Cardiac muscle cell (in vitro differentiated cells and primary cell): ENCODE data around the gene CDK2. TPM values are rescaled to one million over a fixed set of nuclear protein-coding genes. Genes with fewer than 3 reads are reported as not detected.
A peak's percentile ranks its signal among the peaks of the same experiment; 100 is the strongest.

Experiments
- DNase-seq, 2 donors: peaks; one replicate each; pipeline versions ENCODE4 v3.0.0 to v3.0.0-alpha.2; 2010 to 2017; ENCODE audit warnings: low read depth in 1 of 2, low spot score in 1 of 2
- H3K27ac ChIP-seq: fragments of 200-600 bp; sonication (generic); 2 replicates; pipeline ENCODE4 v1.5.1; 2016
- H3K27me3 ChIP-seq: fragments of 200-600 bp; sonication (generic); 2 replicates; pipeline ENCODE4 v1.6.0; 2016; ENCODE audit warnings: control low read depth
- H3K36me3 ChIP-seq: fragments of 200-600 bp; sonication (generic); 2 replicates; pipeline ENCODE4 v1.5.1; 2016; ENCODE audit warnings: control low read depth
- H3K4me1 ChIP-seq: fragments of 200-600 bp; sonication (generic); 2 replicates; pipeline ENCODE4 v1.8.1; 2017; ENCODE audit warnings: low read depth, mild to moderate bottlenecking, mixed run types
- H3K4me3 ChIP-seq: fragments of 200-600 bp; sonication (generic); 2 replicates; pipeline ENCODE4 v1.5.1; 2016; ENCODE audit warnings: mild to moderate bottlenecking
- H3K9me3 ChIP-seq: fragments of 200-600 bp; sonication (generic); 2 replicates; pipeline ENCODE4 v1.5.1; 2017; ENCODE audit warnings: low read depth, mild to moderate bottlenecking, control low read depth
- polyA plus RNA-seq: library from polyadenylated mRNA; unstranded; fragments of >200 nt; fragmentation: Nextera tagmentation; extraction: Ambion mirVana; gene quantifications from 2 replicates; pipeline ENCODE4 v1.2.1, GENCODE V29; 2016
- total RNA-seq: library from RNA; depleted of rRNA; stranded (reverse); fragments of >200 nt; gene quantifications from 2 replicates; pipeline ENCODE4 v1.2.3, GENCODE V29; 2016
- TF ChIP-seq, protein P1 (sequence below): IDR thresholded peaks from 2 replicates; pipeline ENCODE4 v1.5.1; 2012; ENCODE audit warnings: low read depth, mild to moderate bottlenecking, low read length

The CDK2 gene
- total and polyA plus RNA-seq, 2 experiments from 2014 or later: 31.4 to 33.9 TPM

DNA sequence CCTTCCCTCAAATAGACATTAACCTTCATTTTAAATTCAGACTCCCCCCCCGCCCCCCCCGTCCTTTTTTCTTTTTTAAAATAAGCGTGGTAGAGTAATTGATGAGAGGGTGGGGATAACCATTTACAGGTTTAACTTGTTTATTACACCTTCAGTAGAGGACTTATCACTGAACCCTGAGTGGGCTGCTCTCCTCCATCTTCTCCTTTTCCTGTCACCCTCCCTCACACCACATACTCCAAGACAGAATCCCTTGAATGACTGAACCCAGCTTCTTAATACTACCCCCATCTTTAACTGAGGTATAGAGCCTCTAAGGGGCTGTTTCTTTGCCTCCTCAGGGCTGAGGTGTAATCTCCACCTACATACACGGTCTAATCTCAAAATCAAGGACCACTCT lies 50.6 kb downstream of the CDK2 start:
- Histone ChIP-seq H3K9me3 (no peaks in the 10 kb centered on the region), H3K36me3 (no peaks in the 10 kb centered on the region), H3K4me3 (no peak overlapping the region), H3K27ac (no peak overlapping the region), H3K4me1 (peaks cover 26% of the 10 kb centered on the region), H3K27me3 (no peaks in the 10 kb centered on the region)
- DNase-seq: no peak
- TF ChIP-seq, protein P1, sequence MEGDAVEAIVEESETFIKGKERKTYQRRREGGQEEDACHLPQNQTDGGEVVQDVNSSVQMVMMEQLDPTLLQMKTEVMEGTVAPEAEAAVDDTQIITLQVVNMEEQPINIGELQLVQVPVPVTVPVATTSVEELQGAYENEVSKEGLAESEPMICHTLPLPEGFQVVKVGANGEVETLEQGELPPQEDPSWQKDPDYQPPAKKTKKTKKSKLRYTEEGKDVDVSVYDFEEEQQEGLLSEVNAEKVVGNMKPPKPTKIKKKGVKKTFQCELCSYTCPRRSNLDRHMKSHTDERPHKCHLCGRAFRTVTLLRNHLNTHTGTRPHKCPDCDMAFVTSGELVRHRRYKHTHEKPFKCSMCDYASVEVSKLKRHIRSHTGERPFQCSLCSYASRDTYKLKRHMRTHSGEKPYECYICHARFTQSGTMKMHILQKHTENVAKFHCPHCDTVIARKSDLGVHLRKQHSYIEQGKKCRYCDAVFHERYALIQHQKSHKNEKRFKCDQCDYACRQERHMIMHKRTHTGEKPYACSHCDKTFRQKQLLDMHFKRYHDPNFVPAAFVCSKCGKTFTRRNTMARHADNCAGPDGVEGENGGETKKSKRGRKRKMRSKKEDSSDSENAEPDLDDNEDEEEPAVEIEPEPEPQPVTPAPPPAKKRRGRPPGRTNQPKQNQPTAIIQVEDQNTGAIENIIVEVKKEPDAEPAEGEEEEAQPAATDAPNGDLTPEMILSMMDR: no peak

DNA sequence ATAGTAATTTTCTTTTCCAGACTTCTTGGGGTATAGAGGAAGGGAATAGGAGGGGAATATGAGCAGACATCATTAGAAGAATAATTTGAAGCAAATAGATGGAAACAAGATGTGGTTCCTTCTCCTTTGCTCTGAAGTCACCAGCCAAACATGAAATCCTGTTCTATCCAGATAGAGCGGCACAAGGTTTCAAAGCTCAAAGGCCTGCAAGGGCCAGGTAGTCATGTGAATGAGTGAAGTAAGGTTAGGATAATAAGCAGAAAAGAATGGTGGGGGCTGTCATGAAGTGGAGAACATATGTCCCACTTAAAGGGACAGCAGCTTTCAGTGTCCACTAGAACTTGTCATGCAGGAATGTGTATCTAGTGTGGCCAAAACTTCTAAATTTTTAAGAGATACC lies 51.7 kb downstream of the CDK2 start:
- H3K27me3 ChIP-seq: no peaks in the 10 kb centered on the region
- H3K4me1 ChIP-seq: peaks cover 34% of the 10 kb centered on the region
- H3K36me3 ChIP-seq: no peaks in the 10 kb centered on the region
- peak overlapping the region; percentile 94 for H3K27ac ChIP-seq
- no peak overlapping the region for H3K4me3 ChIP-seq
- TF ChIP-seq, protein P1: no peak
- no peaks in the 10 kb centered on the region for H3K9me3 ChIP-seq
- no peak for DNase-seq

DNA sequence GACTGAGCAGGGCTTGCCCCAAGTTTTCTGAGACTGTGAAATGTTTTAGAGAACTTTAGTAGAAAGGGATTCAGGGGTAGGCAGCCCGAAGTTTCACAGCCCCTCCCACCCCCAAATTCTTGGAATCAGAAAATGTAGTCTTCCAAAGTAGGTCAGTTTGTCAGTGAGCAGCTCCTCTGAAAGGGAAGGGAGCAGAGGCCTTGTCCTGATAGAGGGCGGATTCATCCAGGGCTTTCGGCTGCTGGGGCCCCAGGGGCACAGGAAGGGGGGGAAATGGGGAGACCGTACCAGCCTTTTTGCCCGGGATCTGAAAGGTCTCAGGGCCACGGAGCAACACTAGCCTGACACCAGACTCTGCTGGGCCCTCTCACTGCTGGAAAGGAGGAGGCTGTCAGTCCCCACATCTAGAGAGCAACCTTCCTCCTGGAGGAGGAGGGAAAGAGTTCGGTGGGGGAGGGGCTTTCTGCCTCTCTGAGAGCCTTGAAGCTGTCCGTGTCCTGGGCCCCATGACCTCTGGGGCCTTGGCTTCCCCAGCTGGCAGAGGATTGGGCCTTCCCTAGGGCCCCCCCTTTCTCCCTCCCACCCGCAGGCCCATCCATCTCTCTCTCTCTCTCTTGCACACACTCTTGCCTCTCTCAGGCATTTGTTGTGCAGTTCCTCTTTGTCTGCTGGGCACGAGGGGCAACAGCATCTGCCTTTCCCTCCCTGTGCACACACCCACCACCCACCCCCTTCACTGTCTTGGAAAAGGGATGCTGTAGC lies 54.0 kb downstream of the CDK2 start, which contains the start of gene IKZF4:
TSS of gene IKZF4 (plus strand) at position 621 of the 762 bp plus-strand sequence. CDS start 451 bp downstream, outside the sequence.
- H3K4me3 ChIP-seq: peak within 1 kb of the TSS; percentile 43
- peaks cover 14% of the 10 kb centered on the region for H3K36me3 ChIP-seq
- peak; percentile 80 to 92 for DNase-seq
- H3K4me1 ChIP-seq: peaks cover 41% of the 10 kb centered on the region
- no peaks in the 10 kb centered on the region for H3K27me3 ChIP-seq
- H3K27ac ChIP-seq: peak within 1 kb of the TSS; percentile 94
- TF ChIP-seq, protein P1: no peak
- no peaks in the 10 kb centered on the region for H3K9me3 ChIP-seq

DNA sequence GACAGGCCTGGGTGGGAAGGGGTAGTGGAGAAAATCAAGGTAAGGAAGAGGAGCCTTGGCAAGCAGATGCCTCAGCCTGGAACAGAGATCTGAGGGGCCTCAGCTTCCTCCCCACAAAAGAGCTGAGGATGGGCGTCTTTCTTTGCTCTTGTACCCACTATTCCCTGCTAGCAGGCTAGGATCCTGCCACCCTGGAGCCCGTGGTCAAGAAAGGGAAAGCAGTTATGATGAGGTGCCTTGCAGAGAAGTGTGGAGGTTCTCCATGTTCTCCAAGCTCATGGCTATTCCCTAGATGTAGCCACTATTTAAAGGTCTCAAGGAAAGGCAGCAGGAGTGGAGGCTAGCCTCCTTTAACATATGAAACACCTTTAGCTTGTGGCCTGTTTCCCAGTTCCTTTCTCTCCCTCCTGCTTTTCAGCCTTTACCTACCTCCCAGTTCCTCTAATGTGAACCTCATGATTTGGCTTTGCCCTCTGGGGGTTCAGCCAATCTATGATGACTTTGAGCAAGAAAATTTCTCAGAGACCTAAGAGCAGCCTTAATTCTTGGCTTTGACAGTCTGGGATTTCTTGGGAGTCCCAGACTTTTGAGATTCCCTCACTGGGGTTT lies 55.4 kb downstream of the CDK2 start:
- Histone ChIP-seq H3K27me3 (no peaks in the 10 kb centered on the region), H3K4me3 (peak overlapping the region; percentile 43), H3K27ac (peak overlapping the region; percentile 94), H3K36me3 (peaks cover 22% of the 10 kb centered on the region), H3K9me3 (no peaks in the 10 kb centered on the region), H3K4me1 (peaks cover 41% of the 10 kb centered on the region)
- DNase-seq: no peak
- TF ChIP-seq, protein P1: no peak

Other genes with a start within 250 kb of the CDK2 start
- gene RDH5, start 246.4 kb upstream of the CDK2 start, total RNA-seq: 10.1 and 11.2 TPM in 2 replicates
- 6.6 and 12.6 TPM in 2 replicates for gene RDH5, start 246.4 kb upstream of the CDK2 start, polyA plus RNA-seq
- 268 and 584 TPM in 2 replicates for gene CD63, start 237.8 kb upstream of the CDK2 start, total RNA-seq
- gene CD63, start 237.8 kb upstream of the CDK2 start, polyA plus RNA-seq: 694 and 1,103 TPM in 2 replicates
- 53.1 and 54.2 TPM in 2 replicates for gene GDF11, start 223.7 kb upstream of the CDK2 start, total RNA-seq
- gene GDF11, start 223.7 kb upstream of the CDK2 start, polyA plus RNA-seq: 13.5 and 14.1 TPM in 2 replicates
- gene SARNP, start 149.1 kb upstream of the CDK2 start, total RNA-seq: 131 and 197 TPM in 2 replicates
- 227 and 236 TPM in 2 replicates for gene SARNP, start 149.1 kb upstream of the CDK2 start, polyA plus RNA-seq
- gene ORMDL2, start 148.8 kb upstream of the CDK2 start, total RNA-seq: 9.0 and 9.4 TPM in 2 replicates
- gene ORMDL2, start 148.8 kb upstream of the CDK2 start, polyA plus RNA-seq: 54.3 and 58.9 TPM in 2 replicates
- gene DNAJC14, start 137.2 kb upstream of the CDK2 start, total RNA-seq: 35.1 and 35.2 TPM in 2 replicates
- 26.2 and 29.5 TPM in 2 replicates for gene DNAJC14, start 137.2 kb upstream of the CDK2 start, polyA plus RNA-seq
- gene MMP19, start 123.9 kb upstream of the CDK2 start, total RNA-seq: 0.39 TPM in 1 of 2 replicates, not detected in the other
- gene MMP19, start 123.9 kb upstream of the CDK2 start, polyA plus RNA-seq: 0.24 and 1.4 TPM in 2 replicates
- 55.3 and 56.3 TPM in 2 replicates for gene PYM1, start 38.9 kb upstream of the CDK2 start, total RNA-seq
- gene PYM1, start 38.9 kb upstream of the CDK2 start, polyA plus RNA-seq: 63.2 and 82.9 TPM in 2 replicates
- 18.3 and 28.6 TPM in 2 replicates for gene DGKA, start 35.7 kb upstream of the CDK2 start, total RNA-seq
- 34.4 and 46.6 TPM in 2 replicates for gene DGKA, start 35.7 kb upstream of the CDK2 start, polyA plus RNA-seq
- 9.0 and 11.3 TPM in 2 replicates for gene PMEL, start 788 bp upstream of the CDK2 start, total RNA-seq
- 15.5 and 15.7 TPM in 2 replicates for gene PMEL, start 788 bp upstream of the CDK2 start, polyA plus RNA-seq
- 87.9 and 104 TPM in 2 replicates for gene RAB5B, start 7.2 kb downstream of the CDK2 start, total RNA-seq
- 154 and 157 TPM in 2 replicates for gene RAB5B, start 7.2 kb downstream of the CDK2 start, polyA plus RNA-seq
- gene SUOX, start 30.4 kb downstream of the CDK2 start, total RNA-seq: 38.2 and 52.4 TPM in 2 replicates
- gene SUOX, start 30.4 kb downstream of the CDK2 start, polyA plus RNA-seq: 45.3 and 59.6 TPM in 2 replicates
- 9.7 and 11.5 TPM in 2 replicates for gene IKZF4, start 54.2 kb downstream of the CDK2 start, total RNA-seq
- 12.5 and 18.1 TPM in 2 replicates for gene IKZF4, start 54.2 kb downstream of the CDK2 start, polyA plus RNA-seq
- 535 and 1,293 TPM in 2 replicates for gene RPS26, start 75.1 kb downstream of the CDK2 start, total RNA-seq
- gene RPS26, start 75.1 kb downstream of the CDK2 start, polyA plus RNA-seq: 204 and 252 TPM in 2 replicates
- 22.0 and 26.6 TPM in 2 replicates for gene ERBB3, start 113.3 kb downstream of the CDK2 start, total RNA-seq
- gene ERBB3, start 113.3 kb downstream of the CDK2 start, polyA plus RNA-seq: 10.5 and 21.0 TPM in 2 replicates
- 166 and 235 TPM in 2 replicates for gene PA2G4, start 137.7 kb downstream of the CDK2 start, total RNA-seq
- 132 and 189 TPM in 2 replicates for gene PA2G4, start 137.7 kb downstream of the CDK2 start, polyA plus RNA-seq
- 1,416 and 2,307 TPM in 2 replicates for gene RPL41, start 149.8 kb downstream of the CDK2 start, total RNA-seq
- gene RPL41, start 149.8 kb downstream of the CDK2 start, polyA plus RNA-seq: 2,144 and 2,427 TPM in 2 replicates
- 5.4 and 7.5 TPM in 2 replicates for gene ZC3H10, start 151.4 kb downstream of the CDK2 start, total RNA-seq
- gene ZC3H10, start 151.4 kb downstream of the CDK2 start, polyA plus RNA-seq: 7.2 and 10.6 TPM in 2 replicates
- gene ESYT1, start 161.4 kb downstream of the CDK2 start, total RNA-seq: 103 and 107 TPM in 2 replicates
- gene ESYT1, start 161.4 kb downstream of the CDK2 start, polyA plus RNA-seq: 52.0 and 70.6 TPM in 2 replicates
- gene MYL6B, start 185.8 kb downstream of the CDK2 start, total RNA-seq: 218 and 293 TPM in 2 replicates
- gene MYL6B, start 185.8 kb downstream of the CDK2 start, polyA plus RNA-seq: 142 and 203 TPM in 2 replicates
- gene MYL6, start 191.5 kb downstream of the CDK2 start, total RNA-seq: 2,618 and 4,325 TPM in 2 replicates
- gene MYL6, start 191.5 kb downstream of the CDK2 start, polyA plus RNA-seq: 3,866 and 6,680 TPM in 2 replicates
- 69.7 and 94.2 TPM in 2 replicates for gene SMARCC2, start 222.7 kb downstream of the CDK2 start, total RNA-seq
- 79.6 and 104 TPM in 2 replicates for gene SMARCC2, start 222.7 kb downstream of the CDK2 start, polyA plus RNA-seq